Measurements from ENCODE around the gene GAS2L1. TPM values are rescaled to one million over a fixed set of nuclear protein-coding genes. Genes with fewer than 3 reads are reported as not detected.

Gene GAS2L1
- total RNA-seq, 1 experiment from 2014 or later, result 29.4 TPM

DNA sequence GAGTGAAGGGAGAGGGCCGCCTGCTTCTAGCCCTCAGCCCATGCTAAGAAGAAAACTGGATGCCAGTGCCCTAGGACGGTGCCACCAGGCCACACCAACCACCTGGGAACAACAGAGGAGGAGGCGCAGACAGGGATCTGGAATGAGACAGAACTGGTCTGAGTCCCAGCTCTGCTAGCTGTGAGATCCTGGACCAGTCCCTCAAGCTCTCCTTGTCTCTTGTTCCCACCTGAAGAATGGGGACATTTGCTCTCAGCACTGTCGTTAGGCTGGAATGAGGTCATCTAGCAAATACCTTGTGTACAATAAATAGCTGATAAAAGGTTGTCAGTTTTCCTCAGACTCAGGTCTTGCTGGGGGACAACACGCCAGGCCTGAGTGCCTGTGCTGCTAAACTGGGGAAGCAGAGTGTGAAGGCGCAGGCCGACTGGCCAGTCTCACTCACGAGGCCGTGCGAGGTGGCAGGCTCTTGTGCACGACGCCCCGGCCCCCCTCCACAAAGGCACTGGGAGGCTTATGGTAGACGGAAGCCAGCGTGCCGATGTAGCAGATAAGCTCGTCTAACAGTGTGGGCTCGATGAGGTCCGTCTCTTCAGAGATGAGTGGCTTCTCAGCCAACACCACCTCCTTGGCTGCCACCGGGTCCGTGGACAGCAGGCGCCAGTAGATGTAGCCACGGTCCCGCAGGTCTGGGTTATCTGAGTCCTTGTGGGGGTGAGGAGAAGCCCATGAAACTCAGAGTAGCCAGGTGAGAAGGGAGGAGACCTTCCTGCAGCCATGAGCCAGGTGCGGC, 34.8 kb downstream of the GAS2L1 start:
- Histone ChIP-seq H2AFZ (ENCODE audit: low read depth, low read length, poor library complexity, severe bottlenecking) (no peak overlapping the region), H3K4me1 (ENCODE audit: control insufficient read depth in 1 of 2, insufficient read depth in 2 of 2, low read length in 2 of 2) (peaks cover 24 to 32% of the 10 kb centered on the region in 2 experiments), H3K9ac (ENCODE audit: low read length) (no peak overlapping the region), H3K4me2 (ENCODE audit: low read length) (no peak overlapping the region), H4K20me1 (ENCODE audit: insufficient read depth) (no peaks in the 10 kb centered on the region; the same call in 1 of the 2 replicates), H3K36me3 (ENCODE audit: control insufficient read depth in 1 of 2, insufficient read depth in 2 of 2, low read length in 2 of 2) (peaks cover 22 to 25% of the 10 kb centered on the region in 2 experiments), H3K9me2 (ENCODE audit: insufficient read depth) (no peaks in the 10 kb centered on the region), H3K4me3 (replicated peaks in 1 of 2; ENCODE audit: low read depth in 1 of 2, low read length in 2 of 2) (no peak overlapping the region), H3K79me2 (ENCODE audit: insufficient read depth, low read length) (no peaks in the 10 kb centered on the region), H3K9me3 (ENCODE audit: control insufficient read depth in 1 of 2, insufficient read depth in 1 of 2, low read depth in 1 of 2, low read length in 2 of 2) (no peaks in the 10 kb centered on the region), H3K27ac (ENCODE audit: low read depth, low read length) (no peak overlapping the region), H3K27me3 (ENCODE audit: insufficient read depth, low read length) (no peaks in the 10 kb centered on the region)
- intact Hi-C loops (cut with micrococcal nuclease), result no loop called here
- ATAC-seq (no peak), DNase-seq (ENCODE audit: low read depth, low spot score) (no peak)
- ChIA-PET RAD21 (ENCODE audit: low non-redundant PET in 1 of 2, low total read pairs in 2 of 2, uncharacterized antibody in 2 of 2, unreplicated experiment in 2 of 2) (no interaction called here), POLR2A (no interaction called here), CTCF (no interaction called here)
- TF ChIP-seq SIN3A (IDR thresholded peaks at IDR 0.05; ENCODE audit: low read depth) (no peak), SP1 (IDR thresholded peaks at IDR 0.05; ENCODE audit: low read depth) (no peak), FOSL1 (IDR thresholded peaks at IDR 0.05; ENCODE audit: low read depth) (no peak), POLR2AphosphoS5 (IDR thresholded peaks at IDR 0.05; ENCODE audit: low read depth, low read length) (no peak), CBX3 (IDR thresholded peaks at IDR 0.05; ENCODE audit: low read depth) (no peak), ZNF274 (IDR thresholded peaks at IDR 0.05; ENCODE audit: low read depth, low read length) (no peak), ELF1 (IDR thresholded peaks at IDR 0.05; ENCODE audit: borderline replicate concordance, low read depth) (no peak), EZH2phosphoT487 (IDR thresholded peaks at IDR 0.05; ENCODE audit: borderline replicate concordance) (no peak), ZFX (IDR thresholded peaks at IDR 0.05) (no peak), TCF7L2 (IDR thresholded peaks at IDR 0.05; ENCODE audit: borderline replicate concordance, extremely low read depth, insufficient read depth, insufficient read length) (no peak), SRF (IDR thresholded peaks at IDR 0.05; ENCODE audit: low read depth) (no peak), CEBPB (IDR thresholded peaks at IDR 0.05; ENCODE audit: low read depth) (no peak), EGR1 (IDR thresholded peaks at IDR 0.05; ENCODE audit: low read depth) (no peak), EZH2 (IDR thresholded peaks at IDR 0.05) (no peak), YY1 (IDR thresholded peaks at IDR 0.05; ENCODE audit: extremely low read depth, insufficient replicate concordance, low read depth, low read length) (no peak)
- TF ChIP-seq, protein P1, sequence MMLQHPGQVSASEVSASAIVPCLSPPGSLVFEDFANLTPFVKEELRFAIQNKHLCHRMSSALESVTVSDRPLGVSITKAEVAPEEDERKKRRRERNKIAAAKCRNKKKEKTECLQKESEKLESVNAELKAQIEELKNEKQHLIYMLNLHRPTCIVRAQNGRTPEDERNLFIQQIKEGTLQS (IDR thresholded peaks at IDR 0.05), result no peak
- BruUV-seq (replicated peaks), result no TSS peak
